ENCODE measurements around the gene CMTM2. TPM values are rescaled to one million over a fixed set of nuclear protein-coding genes. Genes with fewer than 3 reads are reported as not detected.
"Not testable (repeated sequence)": the region's sequence is repeated elsewhere in the genome, so short reads cannot be mapped to it uniquely, and the experiment has no call there.

Gene CMTM2
- total RNA-seq, 4 donors from 2014 or later, result not detected

DNA sequence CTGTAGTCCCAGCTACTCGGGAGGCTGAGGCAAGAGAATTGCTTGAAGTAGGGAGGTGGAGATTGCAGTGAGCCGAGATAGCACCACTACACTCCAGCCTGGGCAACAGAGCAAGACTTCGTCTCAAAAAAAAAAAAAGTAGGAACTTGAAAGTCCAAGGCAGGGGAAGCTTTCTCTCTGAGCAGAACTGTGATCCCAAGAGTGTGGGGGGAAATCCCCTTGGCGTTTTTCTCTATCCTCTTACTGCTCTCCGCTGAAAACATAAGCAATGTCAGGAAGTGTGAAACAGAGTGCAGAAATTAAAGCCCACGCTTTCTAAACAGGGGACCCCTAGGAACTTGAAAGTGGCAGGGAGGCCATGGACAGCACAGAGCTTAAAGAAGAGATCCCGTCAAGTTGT, 15.5 kb downstream of the CMTM2 start:
- no peak for ATAC-seq
- H3K27ac ChIP-seq, result no peak overlapping the region
- TF ChIP-seq EP300 (IDR thresholded peaks at IDR 0.05), result no peak
- TF ChIP-seq, protein P1, sequence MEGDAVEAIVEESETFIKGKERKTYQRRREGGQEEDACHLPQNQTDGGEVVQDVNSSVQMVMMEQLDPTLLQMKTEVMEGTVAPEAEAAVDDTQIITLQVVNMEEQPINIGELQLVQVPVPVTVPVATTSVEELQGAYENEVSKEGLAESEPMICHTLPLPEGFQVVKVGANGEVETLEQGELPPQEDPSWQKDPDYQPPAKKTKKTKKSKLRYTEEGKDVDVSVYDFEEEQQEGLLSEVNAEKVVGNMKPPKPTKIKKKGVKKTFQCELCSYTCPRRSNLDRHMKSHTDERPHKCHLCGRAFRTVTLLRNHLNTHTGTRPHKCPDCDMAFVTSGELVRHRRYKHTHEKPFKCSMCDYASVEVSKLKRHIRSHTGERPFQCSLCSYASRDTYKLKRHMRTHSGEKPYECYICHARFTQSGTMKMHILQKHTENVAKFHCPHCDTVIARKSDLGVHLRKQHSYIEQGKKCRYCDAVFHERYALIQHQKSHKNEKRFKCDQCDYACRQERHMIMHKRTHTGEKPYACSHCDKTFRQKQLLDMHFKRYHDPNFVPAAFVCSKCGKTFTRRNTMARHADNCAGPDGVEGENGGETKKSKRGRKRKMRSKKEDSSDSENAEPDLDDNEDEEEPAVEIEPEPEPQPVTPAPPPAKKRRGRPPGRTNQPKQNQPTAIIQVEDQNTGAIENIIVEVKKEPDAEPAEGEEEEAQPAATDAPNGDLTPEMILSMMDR (IDR thresholded peaks at IDR 0.05), result no peak
- no peak for TF ChIP-seq POLR2AphosphoS5 (IDR thresholded peaks at IDR 0.05)
- no peak for TF ChIP-seq POLR2A (IDR thresholded peaks at IDR 0.05)
- no peak overlapping the region for H3K4me3 ChIP-seq
- no peaks in the 10 kb centered on the region for H3K4me1 ChIP-seq
- H3K27me3 ChIP-seq, result no peaks in the 10 kb centered on the region
- peaks cover 0 to 5% (median 0%) of the 10 kb centered on the region in 3 donors for H3K9me3 ChIP-seq
- H3K36me3 ChIP-seq, result no peaks in the 10 kb centered on the region
- WGBS, 2 donors (ENCODE audit: low coverage in 1 of 2), result 48 to 68% methylated on average over 6 of the region's 7 CpGs

DNA sequence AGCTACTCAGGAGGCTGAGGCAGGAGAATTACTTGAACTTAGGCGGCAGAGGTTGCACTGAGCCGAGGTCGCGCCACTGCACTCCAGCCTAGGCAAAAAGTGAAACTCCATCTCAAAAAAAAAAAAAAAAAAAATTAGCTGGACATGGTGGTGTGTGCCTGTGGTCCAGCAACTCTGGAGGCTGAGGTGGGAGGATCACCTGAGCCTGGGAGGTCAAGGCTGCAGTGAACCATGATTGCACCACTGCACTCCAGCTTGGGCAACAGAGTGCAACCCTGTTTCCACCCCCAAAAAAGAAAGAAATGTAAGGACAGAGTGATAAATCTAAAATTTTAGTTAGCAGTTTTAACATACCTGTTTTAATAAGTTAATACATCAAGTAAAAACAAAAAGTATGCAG, 17.3 kb downstream of the CMTM2 start:
- H3K9me3 ChIP-seq, H3K4me1 ChIP-seq, ATAC-seq, H3K36me3 ChIP-seq, H3K27ac ChIP-seq, H3K4me3 ChIP-seq: not testable (repeated sequence)
- peaks cover 13% of the 10 kb centered on the region for H3K27me3 ChIP-seq
- 100% methylated on average over 3 to 4 of the region's 4 CpGs for WGBS, 2 donors (ENCODE audit: low coverage in 1 of 2)

DNA sequence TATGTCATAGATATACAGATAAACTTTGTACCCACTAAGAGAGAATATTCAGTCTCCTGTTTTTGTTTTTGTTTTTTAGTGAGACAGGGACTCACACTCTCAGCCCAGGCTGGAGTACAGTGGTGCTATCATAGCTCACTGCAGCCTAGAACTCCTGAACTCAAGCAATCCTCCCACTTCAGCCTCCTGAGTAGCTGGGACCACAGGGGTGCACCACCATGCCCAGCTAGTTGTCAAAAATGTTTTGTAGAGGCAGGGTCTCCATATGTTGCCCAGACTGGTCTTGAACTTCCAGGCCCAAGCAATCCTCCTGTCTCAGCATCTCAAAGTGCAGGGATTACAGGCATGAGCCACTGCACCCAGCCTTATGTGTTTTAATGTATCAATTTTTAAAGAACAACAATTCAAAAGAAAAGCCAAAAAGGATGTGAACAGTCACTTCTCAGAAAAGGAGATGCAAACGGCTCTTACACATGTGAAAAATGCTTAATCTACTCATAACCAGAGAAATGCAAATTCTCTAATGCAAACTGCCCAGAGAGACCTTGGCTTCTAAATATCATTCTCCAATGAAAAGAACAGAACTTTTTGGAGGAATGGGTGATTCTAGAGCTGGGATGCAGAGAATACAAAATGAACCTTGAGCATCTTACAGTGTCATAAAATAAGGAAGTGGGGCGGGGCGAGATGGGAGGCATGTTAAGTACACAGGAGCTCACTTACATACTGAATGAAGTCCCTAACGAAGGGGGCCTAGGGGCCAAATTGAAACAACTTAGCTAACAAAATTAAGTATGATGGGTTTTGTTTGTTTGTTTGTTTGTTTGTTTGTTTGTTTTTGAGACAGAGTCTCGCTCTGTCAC, 18.0 kb downstream of the CMTM2 start:
- no peaks in the 10 kb centered on the region for H3K4me1 ChIP-seq
- H3K9me3 ChIP-seq, result peaks cover 0 to 5% (median 0%) of the 10 kb centered on the region in 3 donors
- no peak for ATAC-seq
- TF ChIP-seq EP300 (IDR thresholded peaks at IDR 0.05), result no peak
- no peak for TF ChIP-seq POLR2AphosphoS5 (IDR thresholded peaks at IDR 0.05)
- TF ChIP-seq POLR2A (IDR thresholded peaks at IDR 0.05), result no peak
- TF ChIP-seq, protein P1 (IDR thresholded peaks at IDR 0.05), result no peak
- H3K27ac ChIP-seq, result no peak overlapping the region
- H3K36me3 ChIP-seq, result no peaks in the 10 kb centered on the region
- 83 to 88% methylated on average over 5 of the region's 5 CpGs for WGBS, 2 donors (ENCODE audit: low coverage in 1 of 2)
- no peak overlapping the region for H3K4me3 ChIP-seq
- H3K27me3 ChIP-seq, result peaks cover 18% of the 10 kb centered on the region

DNA sequence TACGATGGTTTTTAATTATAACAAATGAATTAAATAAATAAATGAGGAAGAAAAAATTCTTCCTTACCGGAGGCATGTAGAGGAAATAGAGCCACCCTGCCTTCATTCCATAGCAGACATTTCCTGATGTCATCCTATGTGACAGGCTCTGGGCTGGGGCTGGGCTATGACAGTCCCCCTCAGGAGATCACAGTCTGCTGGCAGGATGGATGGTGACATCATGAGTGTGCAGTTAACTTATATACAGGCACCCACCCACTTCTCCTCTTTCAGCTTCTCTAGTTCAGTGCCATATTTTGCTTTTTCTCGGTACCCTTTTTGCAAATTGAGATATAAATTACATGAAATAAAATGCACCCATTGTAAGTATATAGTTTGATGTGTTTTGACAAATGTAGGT, 18.8 kb downstream of the CMTM2 start:
- Histone ChIP-seq H3K27ac (no peak overlapping the region), H3K9me3 (peaks cover 0 to 5% (median 0%) of the 10 kb centered on the region in 3 donors), H3K27me3 (peaks cover 26% of the 10 kb centered on the region), H3K36me3 (no peaks in the 10 kb centered on the region), H3K4me1 (peaks cover 0 to 3% (median 0%) of the 10 kb centered on the region in 3 donors), H3K4me3 (no peak overlapping the region)
- WGBS, 2 donors (ENCODE audit: low coverage in 1 of 2), result 59 to 76% methylated on average over 2 to 3 of the region's 3 CpGs
- no peak for ATAC-seq
- TF ChIP-seq POLR2A (IDR thresholded peaks at IDR 0.05), result no peak
- TF ChIP-seq POLR2AphosphoS5 (IDR thresholded peaks at IDR 0.05), result no peak
- TF ChIP-seq EP300 (IDR thresholded peaks at IDR 0.05), result no peak
- TF ChIP-seq, protein P1 (IDR thresholded peaks at IDR 0.05), result no peak

DNA sequence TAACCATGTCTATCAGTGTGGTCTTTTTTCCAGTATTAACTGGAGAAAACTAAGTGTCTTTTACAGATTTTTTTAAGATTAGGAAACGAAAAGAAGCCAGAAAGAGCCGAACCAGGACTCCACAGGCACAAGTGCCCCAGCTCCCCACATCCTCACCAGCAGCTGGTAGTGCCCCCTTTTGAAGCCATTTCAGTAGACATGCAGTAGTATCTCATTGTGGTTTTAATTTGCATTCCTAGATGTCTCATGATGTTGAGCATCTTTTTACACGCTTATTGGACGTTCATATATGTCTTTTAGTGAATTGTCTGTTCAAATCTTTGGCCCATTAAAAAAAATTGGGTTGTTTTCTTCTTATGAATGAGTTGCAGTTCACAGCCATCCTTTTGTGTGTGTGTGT, 20.5 kb downstream of the CMTM2 start:
- no peak for TF ChIP-seq EP300 (IDR thresholded peaks at IDR 0.05)
- TF ChIP-seq POLR2AphosphoS5 (IDR thresholded peaks at IDR 0.05), result no peak
- peaks cover 41% of the 10 kb centered on the region for H3K27me3 ChIP-seq
- no peak overlapping the region for H3K27ac ChIP-seq
- ATAC-seq, result no peak
- no peaks in the 10 kb centered on the region for H3K9me3 ChIP-seq
- H3K4me1 ChIP-seq, result peaks cover 0 to 19% (median 6%) of the 10 kb centered on the region in 3 donors
- WGBS, 2 donors (ENCODE audit: low coverage in 1 of 2), result 85 to 87% methylated on average over 4 of the region's 4 CpGs
- H3K4me3 ChIP-seq, result no peak overlapping the region
- H3K36me3 ChIP-seq, result no peaks in the 10 kb centered on the region

DNA sequence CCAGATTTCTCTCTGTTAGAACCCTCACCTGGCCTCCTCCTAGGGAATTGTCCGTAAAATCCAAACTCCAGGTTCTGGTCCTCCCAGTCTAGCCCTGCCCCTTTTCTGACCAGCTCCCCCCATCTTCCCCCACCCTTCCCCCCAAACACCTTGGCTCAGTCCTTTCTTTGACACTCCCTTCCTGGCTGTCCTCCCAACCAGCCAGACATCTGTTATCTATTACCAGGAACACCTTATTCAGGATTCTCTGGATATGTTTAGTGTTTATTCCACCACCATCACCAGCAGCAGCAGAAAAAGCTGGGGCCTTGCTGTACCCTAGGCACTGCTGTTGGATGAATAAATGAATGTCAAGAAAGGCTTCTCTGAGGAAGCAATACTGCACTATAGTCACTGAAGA, 21.2 kb downstream of the CMTM2 start:
- ATAC-seq, result no peak
- H3K4me3 ChIP-seq, result no peak overlapping the region
- no peaks in the 10 kb centered on the region for H3K36me3 ChIP-seq
- WGBS, 2 donors (ENCODE audit: low coverage in 1 of 2), result 100% methylated on average over 1 of the region's 1 CpG
- no peaks in the 10 kb centered on the region for H3K9me3 ChIP-seq
- H3K27me3 ChIP-seq, result peaks cover 48% of the 10 kb centered on the region
- peaks cover 0 to 26% (median 6%) of the 10 kb centered on the region in 3 donors for H3K4me1 ChIP-seq
- TF ChIP-seq POLR2AphosphoS5 (IDR thresholded peaks at IDR 0.05) (no peak), POLR2A (IDR thresholded peaks at IDR 0.05) (no peak)
- TF ChIP-seq, protein P1 (IDR thresholded peaks at IDR 0.05), result no peak
- no peak overlapping the region for H3K27ac ChIP-seq
